ENCODE measurements around the gene DPM2. TPM values are rescaled to one million over a fixed set of nuclear protein-coding genes. Genes with fewer than 3 reads are reported as not detected.

Gene DPM2
- total and polyA plus RNA-seq, 2 of the 4 experiments (the other 2 are of a cell fraction) = 10.8 to 60.6 TPM

DNA sequence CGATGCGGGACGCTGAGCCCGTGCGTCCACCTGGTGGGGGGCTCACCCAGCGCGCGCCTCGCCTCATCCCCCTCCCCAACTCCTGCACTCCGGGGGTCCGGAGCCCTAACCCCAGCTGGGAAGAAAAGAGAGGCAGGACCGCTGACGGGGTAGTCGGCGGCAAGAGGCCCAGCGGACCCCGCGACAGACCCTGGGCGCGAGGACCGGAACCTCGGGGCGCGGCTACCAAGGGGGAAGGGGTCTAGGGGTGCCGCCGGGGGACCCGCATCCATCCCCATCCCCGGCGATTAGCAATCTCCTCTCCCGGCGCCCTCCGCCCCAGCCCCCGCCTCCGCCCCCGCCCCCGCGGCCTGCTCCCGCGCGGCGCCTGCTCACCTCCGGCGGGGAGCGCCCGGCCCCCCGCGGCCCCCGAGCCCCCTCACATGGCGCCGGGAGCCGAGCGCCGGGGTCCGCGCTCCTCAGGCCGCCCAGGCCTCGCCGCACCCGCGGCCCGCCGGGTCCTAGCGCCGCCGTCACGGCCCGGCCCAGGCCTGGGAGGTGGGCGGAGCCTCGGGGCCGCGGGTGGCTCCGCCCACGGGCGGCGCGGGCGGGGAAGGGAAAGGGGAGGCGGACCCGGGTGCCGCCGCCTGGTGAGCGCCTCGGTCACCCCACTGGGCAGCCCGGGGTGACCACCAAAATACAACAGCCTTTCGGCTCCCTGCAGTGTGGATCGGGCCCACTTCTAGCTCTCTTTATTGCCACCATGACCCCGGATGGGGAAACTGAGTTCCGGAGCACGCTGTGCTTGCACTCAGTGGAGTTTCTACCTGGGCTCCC lies 38.3 kb downstream of the DPM2 start, which contains the start of gene ST6GALNAC6:
ST6GALNAC6 (minus strand) TSS at position 476 of the 816 bp plus-strand sequence. CDS start 1,622 bp downstream, outside the sequence.
- Histone ChIP-seq H2BK15ac (ENCODE audit: low read depth, low read length) (peak within 1 kb of the TSS; percentile 92; the same call in 1 of the 3 replicates), H4K8ac (ENCODE audit: low read depth in 2 of 2, low read length in 2 of 2) (peak within 1 kb of the TSS; percentile 93 to 95), H2AK5ac (ENCODE audit: low read depth, low read length) (peak within 1 kb of the TSS; percentile 90), H3K4me1 (ENCODE audit: control insufficient read depth, insufficient read depth, low read length) (peaks cover 30% of the 10 kb centered on the region), H3K27me3 (ENCODE audit: control insufficient read depth, insufficient read depth, low read length) (no peaks in the 10 kb centered on the region), H3K23ac (ENCODE audit: low read depth, low read length) (peak within 1 kb of the TSS; percentile 91), H2BK20ac (ENCODE audit: low read depth, low read length) (peak within 1 kb of the TSS; percentile 80), H3K9me3 (ENCODE audit: control insufficient read depth, insufficient read depth, low read length) (no peaks in the 10 kb centered on the region), H3K79me1 (ENCODE audit: low read depth in 1 of 2, low read length in 2 of 2) (peaks cover 19 to 50% of the 10 kb centered on the region in 2 experiments; a peak in 3 of 4 replicates), H4K20me1 (ENCODE audit: insufficient read depth, low read length) (peaks cover 27% of the 10 kb centered on the region), H3K56ac (ENCODE audit: extremely low read depth, insufficient read depth, low read length) (peak within 1 kb of the TSS; percentile 84), H4K91ac (ENCODE audit: insufficient read depth, low read depth, low read length) (peak within 1 kb of the TSS; percentile 68), H3K4me3 (ENCODE audit: insufficient read depth, low read depth, low read length) (peak within 1 kb of the TSS; percentile 98), H2AFZ (replicated peaks; ENCODE audit: low read length, poor library complexity) (peak within 1 kb of the TSS; percentile 91), H2AK9ac (replicated peaks; ENCODE audit: low read depth, low read length, poor library complexity) (peak within 1 kb of the TSS; percentile 88), H4K5ac (ENCODE audit: low read depth, low read length) (peak within 1 kb of the TSS; percentile 55), H3K36me3 (ENCODE audit: control insufficient read depth, insufficient read depth, low read length) (peaks cover 19% of the 10 kb centered on the region), H3K14ac (replicated peaks; ENCODE audit: low read depth, low read length) (peak within 1 kb of the TSS; percentile 85), H3K9ac (ENCODE audit: low read depth, low read length) (peak within 1 kb of the TSS; percentile 91), H3K18ac (ENCODE audit: low read depth, low read length) (peak within 1 kb of the TSS; percentile 90), H3K27ac (ENCODE audit: insufficient read depth, low read length) (peak within 1 kb of the TSS; percentile 95), H3K9me1 (ENCODE audit: insufficient read depth, low read length) (peaks cover 16% of the 10 kb centered on the region), H2BK5ac (ENCODE audit: low read depth, low read length, poor library complexity, severe bottlenecking) (peak within 1 kb of the TSS; percentile 89), H3K4ac (ENCODE audit: low read depth, low read length) (peak within 1 kb of the TSS; percentile 90), H2BK120ac (ENCODE audit: low read depth, low read length) (peak within 1 kb of the TSS; percentile 81), H3K4me2 (ENCODE audit: low read depth, low read length) (peak within 1 kb of the TSS; percentile 97)
- TF ChIP-seq POLR2A (IDR thresholded peaks at IDR 0.05; ENCODE audit: low read depth, low read length) (no peak), MAZ (IDR thresholded peaks at IDR 0.05; ENCODE audit: borderline replicate concordance, low read depth, low read length) (peak; percentile 74; the same call in 1 of the 2 replicates), MXI1 (IDR thresholded peaks at IDR 0.05; ENCODE audit: borderline replicate concordance, low read depth, low read length) (peak; percentile 46; the same call in 1 of the 2 replicates)
- dilution Hi-C loops (cut with HindIII; ENCODE audit: low sequenced_read_pairs, unreplicated experiment) = no loop called here
- ATAC-seq (ENCODE audit: low read depth) (peak; percentile 83), DNase-seq (peak; percentile 68)
- intact Hi-C loops (cut with micrococcal nuclease) = no loop called here
- 2% methylated on average over 30 of the region's 89 CpGs; no CpG with 5 or more reads in 1 of the 2 experiments for WGBS, 2 experiments (ENCODE audit: extremely low coverage in 2 of 2, insufficient read length in 1 of 2)
- in situ Hi-C loops (cut with MboI; ENCODE audit: low sequenced_read_pairs) = no loop called here
- CTCF ChIA-PET = interaction anchor here (0.5 to 1.2 kb wide), 2 partner anchors 107 to 165 kb away, joined by 3 to 4 read pairs; partner anchors contain the start of gene TOR2A
- POLR2A ChIA-PET (ENCODE audit: unreplicated experiment) = no interaction called here
- BruUV-seq (replicated peaks) = no TSS peak

Data from IMR-90 (cell line).